HepG2 (cell line): Measurements from ENCODE around the gene SLC34A3. TPM values are rescaled to one million over a fixed set of nuclear protein-coding genes. Genes with fewer than 3 reads are reported as not detected.
A peak's percentile ranks its signal among the peaks of the same experiment; 100 is the strongest.

Experiments used
- FOSL1 ChIP-seq: sonication (generic); formaldehyde crosslinking; IDR thresholded peaks from 2 replicates; pipeline ENCODE4 v1.9.0; 2021; ENCODE audit warnings: missing genetic modification reagents, borderline replicate concordance
- KDM2A ChIP-seq: sonication (generic); formaldehyde crosslinking; IDR thresholded peaks from 2 replicates; pipeline ENCODE4 v1.4.0; 2020; ENCODE audit warnings: low read depth, missing genetic modification reagents, borderline replicate concordance
- KLF15 ChIP-seq: sonication (generic); formaldehyde crosslinking; IDR thresholded peaks from 2 replicates; pipeline ENCODE4 v1.8.1; 2023; ENCODE audit warnings: borderline replicate concordance, mild to moderate bottlenecking, inconsistent platforms, missing genetic modification reagents, mixed read lengths
- MAZ ChIP-seq, 2 experiments: sonication (generic) in 1 of 2; formaldehyde crosslinking in 1 of 2; IDR thresholded peaks; 2 replicates each; pipeline versions ENCODE4 v1.5.0 to v1.6.1; 2012 to 2020; ENCODE audit warnings: low read depth in 2 of 2, mild to moderate bottlenecking in 2 of 2, borderline replicate concordance in 1 of 2, improper control_type of control experiment in 1 of 2, low read length in 1 of 2, missing genetic modification reagents in 1 of 2, moderate library complexity in 1 of 2
- NONO ChIP-seq, 2 experiments: fragments of 450-650 bp in 1 of 2; sonication (generic) in 1 of 2; formaldehyde crosslinking in 1 of 2; IDR thresholded peaks in 1 of 2; conservative IDR thresholded peaks in 1 of 2; 2 replicates each; pipeline versions ENCODE4 v1.6.1 to v1.8.0; 2017 to 2022; ENCODE audit warnings: mild to moderate bottlenecking in 1 of 2, missing genetic modification reagents in 1 of 2, moderate library complexity in 1 of 2
- PPARG ChIP-seq: conservative IDR thresholded peaks from 2 replicates; pipeline ENCODE4 v1.6.1; 2016; ENCODE audit warnings: missing biosample characterization, missing genetic modification reagents
- SETDB1 ChIP-seq: sonication (generic); formaldehyde crosslinking; IDR thresholded peaks from 2 replicates; pipeline ENCODE4 v1.5.1; 2020; ENCODE audit warnings: missing genetic modification reagents, mild to moderate bottlenecking, borderline replicate concordance
- SOX5 ChIP-seq: IDR thresholded peaks from 2 replicates; pipeline ENCODE4 v1.6.1; 2016; ENCODE audit warnings: borderline replicate concordance
- SRSF1 ChIP-seq: fragments of 200-400 bp; formaldehyde crosslinking; optimal IDR thresholded peaks from 2 replicates; pipeline ENCODE3; 2017; ENCODE audit warnings: mild to moderate bottlenecking, low read depth, low read length, moderate library complexity
- ZBTB2 ChIP-seq: sonication (generic); formaldehyde crosslinking; IDR thresholded peaks from 2 replicates; pipeline ENCODE4 v1.8.0; 2022; ENCODE audit warnings: low read depth, missing genetic modification reagents
- ZFAT ChIP-seq: sonication (generic); formaldehyde crosslinking; conservative IDR thresholded peaks from 2 replicates; pipeline ENCODE4 v1.8.1; 2023; ENCODE audit warnings: missing genetic modification reagents, inconsistent platforms
- ZNF234 ChIP-seq: sonication (generic); formaldehyde crosslinking; conservative IDR thresholded peaks from 2 replicates; pipeline ENCODE4 v1.5.1; 2020; ENCODE audit warnings: mild to moderate bottlenecking, missing genetic modification reagents
- ZNF441 ChIP-seq: sonication (generic); formaldehyde crosslinking; IDR thresholded peaks from 2 replicates; pipeline ENCODE4 v1.7.0; 2021; ENCODE audit warnings: missing genetic modification reagents, borderline replicate concordance
- ZNF501 ChIP-seq: sonication (generic); formaldehyde crosslinking; IDR thresholded peaks from 2 replicates; pipeline ENCODE4 v1.5.1; 2020; ENCODE audit warnings: mild to moderate bottlenecking, moderate library complexity, missing genetic modification reagents
- ZNF574 ChIP-seq: sonication (generic); formaldehyde crosslinking; IDR thresholded peaks from 2 replicates; pipeline ENCODE4 v1.4.0; 2020; ENCODE audit warnings: missing genetic modification reagents
- ZNF777 ChIP-seq: sonication (generic); formaldehyde crosslinking; IDR thresholded peaks from 2 replicates; pipeline ENCODE4 v1.4.0; 2020; ENCODE audit warnings: missing genetic modification reagents
- ZNF788 ChIP-seq: sonication (generic); formaldehyde crosslinking; IDR thresholded peaks from 2 replicates; pipeline ENCODE4 v1.5.0; 2020; ENCODE audit warnings: mild to moderate bottlenecking, missing genetic modification reagents, borderline replicate concordance
- ZSCAN31 ChIP-seq: sonication (generic); formaldehyde crosslinking; IDR thresholded peaks from 2 replicates; pipeline ENCODE4 v1.5.0; 2020; ENCODE audit warnings: low read depth, mild to moderate bottlenecking, missing genetic modification reagents
- polyA plus RNA-seq, 8 experiments: library from polyadenylated mRNA; depleted of rRNA in 3 of 8; stranded (reverse) in 7 of 8; unstranded in 1 of 8; fragments of >200 nt; fragmentation: Illumina TruSeq in 4 of 8; extraction: Trizol in 4 of 8; gene quantifications; 2 replicates each; pipeline versions ENCODE4 v1.2.1 to v1.2.3, GENCODE V29; 2011 to 2016; ENCODE audit warnings: low read depth in 4 of 8, missing spikeins in 1 of 8, mixed read lengths in 1 of 8; ENCODE audit not compliant: insufficient read depth in 1 of 8
- total RNA-seq, 5 experiments: library from RNA; depleted of rRNA; stranded (reverse); fragments of >200 nt; fragmentation: Illumina TruSeq; extraction: Trizol; gene quantifications; 2 replicates each; pipeline ENCODE4 v1.2.3, GENCODE V29; 2016; ENCODE audit warnings: low read depth in 1 of 5
- TF ChIP-seq, protein P1 (sequence below): sonication (generic); formaldehyde crosslinking; IDR thresholded peaks from 2 replicates; pipeline ENCODE4 v1.5.1; 2020; ENCODE audit warnings: mild to moderate bottlenecking, moderate library complexity, missing genetic modification reagents
- TF ChIP-seq, protein P2 (sequence below): sonication (generic); formaldehyde crosslinking; IDR thresholded peaks from 2 replicates; pipeline ENCODE4 v1.5.0; 2020; ENCODE audit warnings: missing genetic modification reagents

SLC34A3 gene
- total and polyA plus RNA-seq, 2 of the 13 experiments (the other 11 are each of a cell fraction or from before 2014, with no cell fraction given) = 0.07 to 1.0 TPM

DNA sequence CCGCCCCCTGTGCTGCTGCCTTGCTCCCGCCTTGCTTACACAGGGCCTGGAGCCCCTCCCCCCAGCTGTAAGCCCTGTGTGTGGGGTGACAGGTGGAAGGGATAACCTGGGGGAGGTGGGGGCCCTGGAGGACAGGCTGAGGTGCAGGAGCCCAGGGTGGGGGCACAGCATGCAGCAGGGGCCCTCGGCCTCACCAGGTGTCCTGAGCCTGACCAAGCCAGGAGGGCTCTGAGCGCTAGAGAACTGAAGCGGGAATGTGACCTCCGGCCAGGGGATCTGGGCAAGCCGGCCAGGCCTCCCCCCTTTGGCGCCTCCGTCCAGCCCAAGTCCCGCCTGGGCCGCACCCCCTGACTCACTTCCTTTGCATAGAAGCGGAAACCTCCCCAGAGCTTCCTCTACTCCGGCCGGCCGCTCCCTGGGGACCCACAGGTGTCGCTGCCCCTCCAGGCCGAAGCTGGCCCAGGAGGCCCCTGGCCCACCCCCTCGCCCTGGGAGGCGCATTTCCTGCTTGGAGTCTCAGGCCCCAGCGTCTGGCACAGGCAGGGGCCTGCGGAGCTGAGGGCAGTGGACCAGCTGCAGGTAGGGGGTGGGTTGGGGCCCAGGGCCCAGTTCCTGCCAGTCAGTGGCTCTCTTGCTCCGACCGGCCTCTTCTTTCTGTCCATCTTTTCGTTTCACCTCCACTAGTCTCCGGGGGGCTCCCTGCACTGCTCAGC is 46.8 kb downstream of the SLC34A3 start, which contains the start of gene TOR4A (continued):
- TF ChIP-seq NONO (IDR thresholded peaks at IDR 0.05) = no peak
- TF ChIP-seq NONO (CRISPR knock-in tag; conservative IDR thresholded peaks at IDR 0.05) = peak; percentile 76; the same call in 1 of the 2 replicates
- peak; percentile 84 for TF ChIP-seq ZNF574 (CRISPR knock-in tag)
- TF ChIP-seq SOX5 (CRISPR knock-in tag) = peak; percentile 56; the same call in 1 of the 2 replicates
- peak; percentile 86 for TF ChIP-seq SRSF1
- TF ChIP-seq ZBTB2 (CRISPR knock-in tag) = peak; percentile 22; the same call in 1 of the 2 replicates
- TF ChIP-seq ZNF234 (CRISPR knock-in tag) = 0 out of 2 replicates have a peak, but pooled peaks have one; percentile 19
- TF ChIP-seq, protein P1, sequence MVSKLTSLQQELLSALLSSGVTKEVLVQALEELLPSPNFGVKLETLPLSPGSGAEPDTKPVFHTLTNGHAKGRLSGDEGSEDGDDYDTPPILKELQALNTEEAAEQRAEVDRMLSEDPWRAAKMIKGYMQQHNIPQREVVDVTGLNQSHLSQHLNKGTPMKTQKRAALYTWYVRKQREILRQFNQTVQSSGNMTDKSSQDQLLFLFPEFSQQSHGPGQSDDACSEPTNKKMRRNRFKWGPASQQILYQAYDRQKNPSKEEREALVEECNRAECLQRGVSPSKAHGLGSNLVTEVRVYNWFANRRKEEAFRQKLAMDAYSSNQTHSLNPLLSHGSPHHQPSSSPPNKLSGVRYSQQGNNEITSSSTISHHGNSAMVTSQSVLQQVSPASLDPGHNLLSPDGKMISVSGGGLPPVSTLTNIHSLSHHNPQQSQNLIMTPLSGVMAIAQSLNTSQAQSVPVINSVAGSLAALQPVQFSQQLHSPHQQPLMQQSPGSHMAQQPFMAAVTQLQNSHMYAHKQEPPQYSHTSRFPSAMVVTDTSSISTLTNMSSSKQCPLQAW (CRISPR knock-in tag) = peak; percentile 71; the same call in 1 of the 2 replicates
- TF ChIP-seq ZSCAN31 (CRISPR knock-in tag) = peak; percentile 95
- TF ChIP-seq ZNF777 = peak; percentile 65
- TF ChIP-seq ZNF788 (CRISPR knock-in tag) = peak; percentile 87; the same call in 1 of the 2 replicates
- no peak; the same call in 1 of the 2 replicates for TF ChIP-seq FOSL1 (CRISPR knock-in tag)
- TF ChIP-seq, protein P2, sequence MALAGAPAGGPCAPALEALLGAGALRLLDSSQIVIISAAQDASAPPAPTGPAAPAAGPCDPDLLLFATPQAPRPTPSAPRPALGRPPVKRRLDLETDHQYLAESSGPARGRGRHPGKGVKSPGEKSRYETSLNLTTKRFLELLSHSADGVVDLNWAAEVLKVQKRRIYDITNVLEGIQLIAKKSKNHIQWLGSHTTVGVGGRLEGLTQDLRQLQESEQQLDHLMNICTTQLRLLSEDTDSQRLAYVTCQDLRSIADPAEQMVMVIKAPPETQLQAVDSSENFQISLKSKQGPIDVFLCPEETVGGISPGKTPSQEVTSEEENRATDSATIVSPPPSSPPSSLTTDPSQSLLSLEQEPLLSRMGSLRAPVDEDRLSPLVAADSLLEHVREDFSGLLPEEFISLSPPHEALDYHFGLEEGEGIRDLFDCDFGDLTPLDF = peak; percentile 58; the same call in 1 of the 2 replicates
- TF ChIP-seq KLF15 = 0 out of 2 replicates have a peak, but pooled peaks have one; percentile 53
- peak; percentile 46; the same call in 1 of the 2 replicates for TF ChIP-seq PPARG (CRISPR knock-in tag)
- TF ChIP-seq MAZ (IDR thresholded peaks at IDR 0.05; ENCODE audit: borderline replicate concordance, low read depth, low read length) = peak; percentile 23
- TF ChIP-seq MAZ (CRISPR knock-in tag; IDR thresholded peaks at IDR 0.05; ENCODE audit: low read depth) = peak; percentile 61
- peak; percentile 94 for TF ChIP-seq KDM2A (CRISPR knock-in tag)
- TF ChIP-seq ZNF501 (CRISPR knock-in tag) = peak; percentile 84
- TF ChIP-seq ZNF441 (CRISPR knock-in tag) = peak; percentile 78; the same call in 1 of the 2 replicates
- no peak for TF ChIP-seq SETDB1 (CRISPR knock-in tag)
- TF ChIP-seq ZFAT (CRISPR knock-in tag) = no peak
